Heart left ventricle (tissue), 16 donors: ENCODE results near the gene JSRP1. TPM values are rescaled to one million over a fixed set of nuclear protein-coding genes. Genes with fewer than 3 reads are reported as not detected.

Experiments
- ATAC-seq, 4 donors: fragments of 200-7000 bp; cut with Tn5 transposase; one replicate each; pipeline ENCODE4 v1.9.1; 2020 to 2022; ENCODE audit warnings: moderate library complexity in 4 of 4, mild to moderate bottlenecking in 3 of 4, moderate number of reproducible peaks in 1 of 4
- DNase-seq, 5 donors: peaks; one replicate each; pipeline ENCODE4 v3.0.0-alpha.2; 2020
- H3K27ac ChIP-seq, 12 donors: fragments of 200-600 bp; sonication (generic) in 4 of 12; one replicate each; pipeline versions ENCODE4 v1.5.0 to v1.8.0; 2016 to 2022; ENCODE audit warnings: mild to moderate bottlenecking in 2 of 12
- H3K27me3 ChIP-seq, 9 donors: fragments of 200-600 bp; sonication (generic) in 2 of 9; one replicate each; pipeline versions ENCODE4 v1.5.1 to v1.8.0; 2016 to 2022; ENCODE audit warnings: mild to moderate bottlenecking in 3 of 9
- H3K36me3 ChIP-seq, 9 donors: fragments of 200-600 bp; sonication (generic) in 2 of 9; one replicate each; pipeline versions ENCODE4 v1.5.0 to v1.8.0; 2018 to 2022; ENCODE audit warnings: mild to moderate bottlenecking in 2 of 9
- H3K4me1 ChIP-seq, 12 donors: fragments of 200-600 bp; sonication (generic) in 4 of 12; one replicate each; pipeline versions ENCODE4 v1.5.0 to v1.8.0; 2016 to 2022; ENCODE audit warnings: mild to moderate bottlenecking in 3 of 12
- H3K4me3 ChIP-seq, 12 donors: fragments of 200-600 bp; sonication (generic) in 4 of 12; one replicate each; pipeline versions ENCODE4 v1.5.0 to v1.8.0; 2017 to 2022; ENCODE audit warnings: mild to moderate bottlenecking in 9 of 12, moderate library complexity in 4 of 12
- H3K9me3 ChIP-seq, 12 donors: fragments of 200-600 bp; sonication (generic) in 4 of 12; one replicate each; pipeline versions ENCODE4 v1.5.0 to v1.8.0; 2016 to 2022; ENCODE audit warnings: mild to moderate bottlenecking in 1 of 12
- CTCF ChIP-seq, 12 donors: fragments of 200-600 bp; sonication (generic) in 4 of 12; IDR thresholded peaks; one replicate each; pipeline versions ENCODE4 v1.5.0 to v1.8.0; 2018 to 2022; ENCODE audit warnings: antibody characterized with exemption in 12 of 12, mild to moderate bottlenecking in 5 of 12
- POLR2A ChIP-seq, 2 donors: fragments of 450-650 bp; IDR thresholded peaks; one replicate each; pipeline ENCODE4 v1.6.1; 2017; ENCODE audit warnings: antibody characterized with exemption in 2 of 2, mild to moderate bottlenecking in 2 of 2, moderate library complexity in 2 of 2
- WGBS, 4 donors: extraction: QIAGEN DNeasy Blood & Tissue Kit in 2 of 4; methylation state at CpG; one replicate each; pipeline versions ENCODE4 v1.1.5 to v1.1.7; 2013 to 2018; 5-methylcytosine and 5-hydroxymethylcytosine counted together
- intact Hi-C, 10 donors: fragments of 100-400 bp; cut with DNase I; formaldehyde crosslinking; loops; one replicate each; pipeline versions ENCODE4 v1.11.1 to v1.14.2; 2022
- polyA plus RNA-seq, 2 donors: library from polyadenylated mRNA; stranded (reverse); fragments of 200-250 nt; gene quantifications; one replicate each; pipeline ENCODE4 v1.2.3, GENCODE V29; 2013
- total RNA-seq, 9 donors: library from RNA; depleted of rRNA in 2 of 9; stranded (reverse); fragments of >200 nt in 2 of 9; fragmentation: NEBNext Ultra II Directional in 3 of 9; extraction: Animal tissue kit (Norgen Biotek cat#: 25700) in 3 of 9; gene quantifications; one replicate each; pipeline versions ENCODE4 v1.1.0 to v1.2.4, GENCODE V29; 2016 to 2023
- donor health status: ischemic (EF 13 %, LVEDD 7.1; RV severe dilation, severe dysfunction).
- donor health status: healthy with polysubstance abuse.
- donor health status: DM: no; HTN: yes; CAD: no.
- donor health status: DM: no; HTN: no; CAD: no.
- donor health status: ischemic (EF 25% LVEDD 6.9; RV normal size, moderate dysfunction).
- donor health status: ischemic (EF 25% LVEDD 5.7; RV mildly dilated, moderate dysfunction).
- donor health status: healthy.
- donor health status: DM: yes; HTN: yes; CAD: no.
- donor health status: ischemic (EF 35%, LVEDD 5.7; RV mildly dilated, moderate dysfunction).
- donor health status: nonischemic (EF 11% LVEDD 7.7; RV severe dilation, severe dysfunction).
- donor health status: DM: yes; HTN: yes; CAD: no.
- donor health status: PGD.
- donor health status: ischemic (EF 29% LVEDD 5.4; RV normal size, mild dysfunction).
- donor health status: nonischemic (EF 23%, LVEDD 6.1; RV moderate dilation, normal function).

Gene JSRP1
- total and polyA plus RNA-seq, 11 donors = 0.25 to 0.34 TPM; not detected in 9

GRCh38 chr19:2269244-2270156, 13.3 kb upstream of the JSRP1 start:
- peaks cover 0 to 30% (median 22%) of the 10 kb centered on the region in 9 donors for H3K36me3 ChIP-seq
- H3K4me3 ChIP-seq = peak overlapping the region; percentile 87 to 100 (median 98)
- no peaks in the 10 kb centered on the region for H3K9me3 ChIP-seq
- peak; percentile 89 to 92 (median 91) for ATAC-seq
- H3K4me1 ChIP-seq = peaks cover 9 to 74% (median 42%) of the 10 kb centered on the region in 12 donors
- DNase-seq = peak; percentile 98 to 100 (median 99)
- WGBS, 4 donors = 0 to 1% (median 0%) methylated on average over 10 to 103 of the region's 103 CpGs
- peak overlapping the region; percentile 91 to 100 (median 99) for H3K27ac ChIP-seq
- no peaks in the 10 kb centered on the region for H3K27me3 ChIP-seq
- intact Hi-C loops = loop anchor here in 9 of 10 donors (1.0 to 10.0 kb wide), 12 partner anchors 32 to 125 kb away; partner anchors contain the start of genes PLEKHJ1 (in 6 of the 9), SF3A2 (in 6 of the 9), AP3D1 (in 2 of the 9) and DOT1L (in 2 of the 9)
- TF ChIP-seq CTCF (IDR thresholded peaks at IDR 0.05) (no peak), POLR2A (IDR thresholded peaks at IDR 0.05) (peak; percentile 100)

GRCh38 chr19:2268861-2269243, 12.6 kb upstream of the JSRP1 start:
- no peaks in the 10 kb centered on the region for H3K27me3 ChIP-seq
- H3K36me3 ChIP-seq = peaks cover 0 to 25% (median 22%) of the 10 kb centered on the region in 9 donors
- intact Hi-C loops = loop anchor here in 1 of 10 donors (1.0 kb wide), 1 partner anchor 33 kb away; the partner anchor contains the start of genes PLEKHJ1 and SF3A2
- no peaks in the 10 kb centered on the region for H3K9me3 ChIP-seq
- WGBS, 4 donors = 2 to 3% (median 2%) methylated on average over 10 to 19 of the region's 19 CpGs
- peak overlapping the region; percentile 87 to 100 (median 98) for H3K4me3 ChIP-seq
- no peak for DNase-seq
- H3K4me1 ChIP-seq = peaks cover 9 to 68% (median 38%) of the 10 kb centered on the region in 12 donors
- peak overlapping the region in 10 of 12 donors; percentile 14 to 100 (median 70) for H3K27ac ChIP-seq
- ATAC-seq = no peak
- TF ChIP-seq CTCF (IDR thresholded peaks at IDR 0.05) (no peak), POLR2A (IDR thresholded peaks at IDR 0.05) (no peak)

DNA sequence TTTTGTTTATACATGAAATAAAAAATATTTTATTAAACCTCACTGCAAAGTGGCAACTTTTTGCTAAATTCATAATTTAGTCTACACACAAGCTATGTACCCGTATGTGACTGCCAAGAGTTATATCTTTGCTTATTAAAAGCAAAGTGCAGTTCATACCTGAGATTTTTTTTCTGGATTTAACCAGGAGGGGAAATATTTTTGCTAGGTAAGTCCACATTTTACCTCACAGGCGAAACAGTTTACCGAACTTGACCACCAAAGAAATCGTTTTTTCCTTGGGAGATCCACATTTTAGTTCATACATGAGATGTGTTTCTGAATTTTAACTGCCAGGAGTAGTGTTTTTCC, 12.2 kb upstream of the JSRP1 start:
- TF ChIP-seq CTCF (IDR thresholded peaks at IDR 0.05) (no peak), POLR2A (IDR thresholded peaks at IDR 0.05) (no peak)
- Histone ChIP-seq H3K4me1 (peaks cover 7 to 64% (median 34%) of the 10 kb centered on the region in 12 donors), H3K27me3 (no peaks in the 10 kb centered on the region), H3K36me3 (peaks cover 0 to 24% (median 22%) of the 10 kb centered on the region in 9 donors), H3K27ac (peak overlapping the region in 1 of 12 donors; percentile 99), H3K4me3 (peak overlapping the region in 9 of 12 donors; percentile 87 to 100 (median 97)), H3K9me3 (no peaks in the 10 kb centered on the region)
- no peak for DNase-seq
- no peak for ATAC-seq
- intact Hi-C loops = no loop called here
- 90 to 92% (median 91%) methylated on average over 4 of the region's 4 CpGs for WGBS, 4 donors
